KOPT-K1 (cell line): ENCODE measurements around the gene NOC4L.
"Not testable (repeated sequence)": the region's sequence is repeated elsewhere in the genome, so short reads cannot be mapped to it uniquely, and the experiment has no call there.

ENCODE experiments used
- H3K27ac ChIP-seq: fragments of 200-600 bp; sonication (generic); 2 replicates; pipeline ENCODE4 v1.5.1; 2016; ENCODE audit warnings: antibody characterized with exemption, mild to moderate bottlenecking, low read depth, low read length; ENCODE audit not compliant: poor library complexity, severe bottlenecking
- H3K36me3 ChIP-seq: fragments of 200-600 bp; sonication (generic); 2 replicates; pipeline ENCODE4 v1.5.1; 2017; ENCODE audit warnings: antibody characterized with exemption, mild to moderate bottlenecking, low read length, moderate library complexity; ENCODE audit not compliant: insufficient read depth
- H3K9me3 ChIP-seq: fragments of 200-600 bp; sonication (generic); 2 replicates; pipeline ENCODE4 v1.5.1; 2017; ENCODE audit warnings: antibody characterized with exemption, low read length, mild to moderate bottlenecking; ENCODE audit not compliant: insufficient read depth, poor library complexity, severe bottlenecking

Gene NOC4L

GRCh38 chr12:132133952-132134652, 10.2 kb upstream of the NOC4L start:
- H3K9me3 ChIP-seq: no peaks in the 10 kb centered on the region
- H3K27ac ChIP-seq: no peak overlapping the region
- H3K36me3 ChIP-seq: peaks cover 32% of the 10 kb centered on the region

- not testable (repeated sequence) for H3K27ac ChIP-seq, H3K9me3 ChIP-seq
- H3K36me3 ChIP-seq: peaks cover 35% of the 10 kb centered on the region
Observed at GRCh38 chr12:132134653-132135183, 9.5 kb upstream of the NOC4L start.

- not testable (repeated sequence) for H3K9me3 ChIP-seq, H3K27ac ChIP-seq
- peaks cover 42% of the 10 kb centered on the region for H3K36me3 ChIP-seq
Observed at GRCh38 chr12:132136226-132136625, 8.0 kb upstream of the NOC4L start.

- peaks cover 55% of the 10 kb centered on the region for H3K36me3 ChIP-seq
- H3K27ac ChIP-seq: no peak overlapping the region
Observed at GRCh38 chr12:132137483-132138125, 6.7 kb upstream of the NOC4L start.

GRCh38 chr12:132138941-132139871, 5.1 kb upstream of the NOC4L start:
- Histone ChIP-seq H3K9me3 (no peaks in the 10 kb centered on the region), H3K27ac (no peak overlapping the region), H3K36me3 (peaks cover 57% of the 10 kb centered on the region)

More at GRCh38 chr12:132137483-132138125, 6.7 kb upstream of the NOC4L start:
- H3K9me3 ChIP-seq: no peaks in the 10 kb centered on the region

GRCh38 chr12:132139912-132140311, 4.3 kb upstream of the NOC4L start:
- Histone ChIP-seq H3K36me3 (peaks cover 57% of the 10 kb centered on the region), H3K27ac (no peak overlapping the region)

GRCh38 chr12:132140501-132140900, 3.8 kb upstream of the NOC4L start:
- no peaks in the 10 kb centered on the region for H3K9me3 ChIP-seq
- H3K27ac ChIP-seq: no peak overlapping the region
- peaks cover 58% of the 10 kb centered on the region for H3K36me3 ChIP-seq

More at GRCh38 chr12:132139912-132140311, 4.3 kb upstream of the NOC4L start:
- no peaks in the 10 kb centered on the region for H3K9me3 ChIP-seq

- no peak overlapping the region for H3K27ac ChIP-seq
- no peaks in the 10 kb centered on the region for H3K9me3 ChIP-seq
- H3K36me3 ChIP-seq: peaks cover 65% of the 10 kb centered on the region
Observed at GRCh38 chr12:132140918-132141841, 3.1 kb upstream of the NOC4L start.

GRCh38 chr12:132141976-132142678, 2.1 kb upstream of the NOC4L start:
- no peaks in the 10 kb centered on the region for H3K9me3 ChIP-seq
- H3K27ac ChIP-seq: no peak overlapping the region
- peaks cover 69% of the 10 kb centered on the region for H3K36me3 ChIP-seq

GRCh38 chr12:132142679-132143335, 1.4 kb upstream of the NOC4L start:
- peaks cover 71% of the 10 kb centered on the region for H3K36me3 ChIP-seq
- H3K9me3 ChIP-seq: no peaks in the 10 kb centered on the region
- peak overlapping the region; percentile 70 for H3K27ac ChIP-seq

GRCh38 chr12:132143336-132144071, 753 bp upstream of the NOC4L start:
- Histone ChIP-seq H3K9me3 (no peaks in the 10 kb centered on the region), H3K36me3 (peaks cover 72% of the 10 kb centered on the region), H3K27ac (peak overlapping the region; percentile 70)

GRCh38 chr12:132144810-132145168, 532 bp downstream of the NOC4L start:
- peak overlapping the region; percentile 70 for H3K27ac ChIP-seq
- H3K9me3 ChIP-seq: no peaks in the 10 kb centered on the region
- H3K36me3 ChIP-seq: peaks cover 64% of the 10 kb centered on the region

- peaks cover 58% of the 10 kb centered on the region for H3K36me3 ChIP-seq
- H3K27ac ChIP-seq: peak overlapping the region; percentile 70
- H3K9me3 ChIP-seq: no peaks in the 10 kb centered on the region
Observed at GRCh38 chr12:132145334-132145733, 1.1 kb downstream of the NOC4L start.
